GM12873 (cell line): ENCODE measurements around the gene PLEKHA5.
A peak's percentile ranks its signal among the peaks of the same experiment; 100 is the strongest.

ENCODE experiments used
- TF ChIP-seq, protein P1 (sequence below): IDR thresholded peaks from 2 replicates; pipeline ENCODE4 v1.5.1; 2012; ENCODE audit warnings: low read depth, mild to moderate bottlenecking, moderate library complexity, low read length, control low read depth; ENCODE audit not compliant: insufficient read depth; ENCODE audit errors: missing control alignments

The PLEKHA5 gene

DNA sequence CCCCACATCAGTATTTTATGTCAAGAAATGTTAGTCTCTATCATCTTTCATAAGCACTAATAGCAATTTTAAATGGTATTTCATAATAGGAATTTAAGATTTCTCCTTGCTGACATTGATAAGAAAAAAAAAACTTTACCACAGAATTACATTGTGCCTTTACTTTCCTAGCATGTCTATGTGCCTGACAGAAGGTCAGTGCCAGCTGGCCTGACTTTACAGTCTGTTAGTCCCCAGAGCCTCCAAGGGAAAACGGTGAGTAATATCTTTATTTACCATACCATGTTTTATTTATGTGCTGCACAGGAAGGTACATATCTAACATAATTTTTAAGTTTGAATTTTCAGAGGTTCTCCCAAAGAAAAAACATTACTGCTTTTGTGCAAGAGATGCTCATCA is 157.8 kb downstream of the PLEKHA5 start:
- TF ChIP-seq, protein P1, sequence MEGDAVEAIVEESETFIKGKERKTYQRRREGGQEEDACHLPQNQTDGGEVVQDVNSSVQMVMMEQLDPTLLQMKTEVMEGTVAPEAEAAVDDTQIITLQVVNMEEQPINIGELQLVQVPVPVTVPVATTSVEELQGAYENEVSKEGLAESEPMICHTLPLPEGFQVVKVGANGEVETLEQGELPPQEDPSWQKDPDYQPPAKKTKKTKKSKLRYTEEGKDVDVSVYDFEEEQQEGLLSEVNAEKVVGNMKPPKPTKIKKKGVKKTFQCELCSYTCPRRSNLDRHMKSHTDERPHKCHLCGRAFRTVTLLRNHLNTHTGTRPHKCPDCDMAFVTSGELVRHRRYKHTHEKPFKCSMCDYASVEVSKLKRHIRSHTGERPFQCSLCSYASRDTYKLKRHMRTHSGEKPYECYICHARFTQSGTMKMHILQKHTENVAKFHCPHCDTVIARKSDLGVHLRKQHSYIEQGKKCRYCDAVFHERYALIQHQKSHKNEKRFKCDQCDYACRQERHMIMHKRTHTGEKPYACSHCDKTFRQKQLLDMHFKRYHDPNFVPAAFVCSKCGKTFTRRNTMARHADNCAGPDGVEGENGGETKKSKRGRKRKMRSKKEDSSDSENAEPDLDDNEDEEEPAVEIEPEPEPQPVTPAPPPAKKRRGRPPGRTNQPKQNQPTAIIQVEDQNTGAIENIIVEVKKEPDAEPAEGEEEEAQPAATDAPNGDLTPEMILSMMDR = no peak

DNA sequence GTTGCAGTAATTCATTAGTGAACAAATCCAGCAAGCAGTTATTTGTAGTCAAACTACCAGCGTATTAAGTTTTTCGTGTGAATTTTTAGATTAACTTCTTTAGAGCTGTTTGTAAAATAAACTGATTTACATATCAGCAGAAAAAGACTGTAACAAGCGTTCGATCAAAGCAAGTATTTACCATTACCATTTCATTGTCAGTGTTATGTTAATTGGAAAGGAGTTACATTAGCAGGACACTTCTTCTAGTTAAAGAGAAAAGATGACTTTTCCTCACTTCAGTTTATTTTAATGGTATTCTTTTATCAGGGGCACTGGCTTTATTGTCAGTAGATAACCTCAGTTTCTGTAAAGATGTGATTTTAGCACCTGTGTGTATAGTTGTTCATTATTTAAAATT is 158.6 kb downstream of the PLEKHA5 start:
- TF ChIP-seq, protein P1 = no peak

DNA sequence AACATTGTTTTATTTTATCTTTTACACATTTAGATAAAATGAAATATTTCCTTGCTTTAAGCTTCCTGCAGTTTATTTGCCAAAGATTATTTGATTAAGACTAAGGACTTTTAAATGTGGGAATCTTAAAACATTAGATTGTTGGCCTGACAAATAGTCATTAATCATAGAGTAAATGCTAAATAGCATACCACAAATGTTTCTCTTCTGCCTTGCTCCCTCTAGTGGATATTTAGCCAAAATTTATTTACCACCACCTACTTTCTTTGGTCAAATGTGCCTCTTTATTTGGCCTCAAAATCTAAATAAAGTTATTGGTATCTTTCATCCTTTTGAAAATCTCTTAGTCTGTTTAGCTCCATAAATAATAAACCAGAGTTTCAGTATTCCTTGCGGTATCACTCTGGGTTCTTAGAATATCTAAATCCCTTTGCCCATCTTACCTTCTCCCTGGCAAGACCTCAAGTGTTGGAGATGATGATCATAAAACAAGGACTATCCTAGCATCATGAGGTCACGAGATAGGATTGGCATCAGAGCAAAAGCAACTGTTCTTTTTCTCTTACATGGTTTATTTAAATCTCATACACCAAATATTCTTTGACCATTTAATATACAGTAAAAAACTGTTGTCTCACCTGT is 159.2 kb downstream of the PLEKHA5 start:
- TF ChIP-seq, protein P1 = peak; percentile 55

DNA sequence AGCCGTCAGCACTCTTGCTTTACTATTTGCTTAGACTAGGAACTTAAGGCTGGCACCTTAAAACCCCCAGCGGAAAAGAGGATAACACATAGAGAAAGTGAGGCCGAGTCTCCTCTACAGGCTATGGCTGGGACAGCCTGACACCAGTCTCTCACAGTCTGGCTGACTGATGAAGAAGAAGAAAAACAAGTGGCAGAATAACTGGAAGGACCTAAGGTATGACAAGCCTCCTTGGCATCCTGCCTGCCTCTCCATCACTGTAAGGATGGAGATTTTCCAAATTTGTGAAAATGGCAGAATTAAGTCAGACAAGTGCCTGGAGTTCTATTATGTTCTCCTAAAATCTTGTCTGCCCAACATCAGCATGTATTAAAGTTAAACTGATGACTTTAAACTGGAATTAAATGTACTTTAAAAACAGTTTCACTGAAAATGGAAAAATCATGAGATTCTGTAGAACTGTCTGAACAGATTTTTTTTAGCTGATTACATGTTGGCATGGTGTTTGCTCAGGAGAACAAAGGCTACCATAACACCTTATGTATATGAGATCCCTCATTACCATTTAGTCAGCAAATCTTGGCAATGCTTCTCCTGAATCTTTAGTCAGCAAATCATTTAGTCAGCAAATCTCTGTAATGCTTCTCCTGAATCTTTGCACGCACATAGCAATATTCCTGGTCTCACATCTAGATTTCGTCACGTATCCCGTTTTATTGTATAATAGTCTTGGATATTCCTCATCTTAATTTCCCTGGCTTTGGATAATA is 169.5 kb downstream of the PLEKHA5 start:
- TF ChIP-seq, protein P1 = no peak

DNA sequence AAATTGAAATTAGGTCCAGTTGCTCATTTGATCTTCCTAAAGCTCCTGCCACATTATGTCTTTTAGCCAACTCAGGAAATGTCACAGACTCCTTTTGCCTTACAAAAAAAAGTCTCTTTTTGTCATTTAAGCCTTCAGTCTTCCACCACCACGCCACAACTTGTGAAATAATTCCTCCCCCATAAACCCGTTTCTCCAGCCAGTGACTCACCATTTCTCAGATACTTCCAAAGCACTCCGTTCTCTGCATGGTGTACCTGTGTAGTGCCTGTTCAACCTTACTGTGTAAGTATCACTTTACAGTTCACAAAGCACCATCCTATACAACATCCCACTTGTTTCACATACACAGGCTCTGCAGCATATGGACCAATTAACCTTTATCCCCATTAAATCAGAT is 170.2 kb downstream of the PLEKHA5 start:
- TF ChIP-seq, protein P1 = no peak

DNA sequence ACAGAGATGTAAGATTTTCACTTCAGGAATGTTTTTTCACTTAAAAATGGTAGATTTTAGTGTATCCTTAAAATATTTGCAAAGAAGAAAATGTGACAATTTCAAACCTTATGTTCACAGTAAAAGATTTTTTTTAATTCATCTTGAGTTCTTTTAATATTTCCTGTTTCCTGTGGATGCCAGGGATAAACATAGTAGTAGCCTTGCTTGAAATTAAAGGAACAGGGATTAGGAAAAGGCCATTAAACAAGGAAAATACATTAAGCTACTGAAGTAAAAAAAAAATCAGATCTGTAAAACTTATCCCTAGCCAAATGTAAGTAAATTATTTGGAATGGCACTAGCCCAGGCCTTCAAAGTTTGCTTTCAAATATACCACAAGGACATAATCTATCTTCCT is 171.7 kb downstream of the PLEKHA5 start:
- TF ChIP-seq, protein P1 = no peak

DNA sequence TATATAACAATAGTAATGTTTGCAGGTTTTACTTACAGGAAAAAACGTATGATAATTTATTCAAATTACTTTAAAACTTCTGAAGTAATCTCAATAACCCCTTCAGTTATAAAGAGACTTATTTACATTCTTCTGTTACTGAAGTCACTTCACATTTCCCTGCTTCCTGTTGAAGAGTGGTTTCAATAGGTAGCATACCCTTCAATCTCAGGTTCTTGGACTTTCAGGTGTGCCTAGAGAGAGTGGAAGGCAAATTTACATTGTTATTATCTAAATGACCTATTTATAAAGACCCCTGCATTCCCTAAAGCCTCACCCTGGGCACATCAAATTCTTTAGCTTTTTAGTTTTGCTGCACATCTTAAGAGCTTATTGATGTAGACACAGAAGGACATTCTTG is 172.2 kb downstream of the PLEKHA5 start:
- TF ChIP-seq, protein P1 = no peak
